GM18508 (cell line): ENCODE measurements around the gene FRMPD4.

Source experiments
- ATAC-seq: cut with Tn5 transposase; IDR thresholded peaks from one replicate; pipeline ENCODE4 v1.9.1; 2021; ENCODE audit warnings: moderate number of reproducible peaks; ENCODE audit not compliant: insufficient read depth, unreplicated experiment

The FRMPD4 gene

GRCh38 chrX:12704706-12705105 lies 566.4 kb downstream of the FRMPD4 start:
- no peak for ATAC-seq

- ATAC-seq = no peak
Observed at GRCh38 chrX:12709047-12709446, 570.8 kb downstream of the FRMPD4 start.

GRCh38 chrX:12711435-12712040 lies 573.3 kb downstream of the FRMPD4 start:
- ATAC-seq = no peak

- no peak for ATAC-seq
Observed at GRCh38 chrX:12716574-12716973, 578.3 kb downstream of the FRMPD4 start.

GRCh38 chrX:12719837-12720236 lies 581.6 kb downstream of the FRMPD4 start:
- ATAC-seq = no peak

GRCh38 chrX:12721042-12721441 lies 582.8 kb downstream of the FRMPD4 start:
- ATAC-seq = no peak

- no peak for ATAC-seq
Observed at GRCh38 chrX:12722314-12722713, 584.0 kb downstream of the FRMPD4 start.

- no peak for ATAC-seq
Observed at GRCh38 chrX:12741416-12741815, 603.1 kb downstream of the FRMPD4 start.

GRCh38 chrX:12747433-12747832 lies 609.2 kb downstream of the FRMPD4 start:
- ATAC-seq = no peak

GRCh38 chrX:12751887-12752286 lies 613.6 kb downstream of the FRMPD4 start:
- no peak for ATAC-seq

GRCh38 chrX:12753366-12753765 lies 615.1 kb downstream of the FRMPD4 start:
- ATAC-seq = no peak

GRCh38 chrX:12758291-12758690 lies 620.0 kb downstream of the FRMPD4 start:
- no peak for ATAC-seq

GRCh38 chrX:12767856-12768255 lies 629.6 kb downstream of the FRMPD4 start:
- no peak for ATAC-seq

- no peak for ATAC-seq
Observed at GRCh38 chrX:12768491-12768890, 630.2 kb downstream of the FRMPD4 start.

- ATAC-seq = no peak
Observed at GRCh38 chrX:12770440-12770839, 632.2 kb downstream of the FRMPD4 start.

- ATAC-seq = peak; percentile 61
Observed at GRCh38 chrX:12771445-12772069, 633.3 kb downstream of the FRMPD4 start.
